HL-60 (cell line): Measurements from ENCODE around the gene CFAP99.

ENCODE experiments used
- GABPA ChIP-seq: IDR thresholded peaks from 2 replicates; pipeline ENCODE4 v1.6.1; 2012; ENCODE audit warnings: low read depth
- POLR2AphosphoS5 ChIP-seq: IDR thresholded peaks from 2 replicates; pipeline ENCODE4 v1.6.1; 2012; ENCODE audit warnings: low read depth
- SPI1 ChIP-seq: IDR thresholded peaks from 2 replicates; pipeline ENCODE4 v1.6.1; 2012; ENCODE audit warnings: low read depth, mild to moderate bottlenecking, borderline replicate concordance
- TF ChIP-seq, protein P1 (sequence below): IDR thresholded peaks from one replicate; pipeline ENCODE4 v1.5.1; 2011; ENCODE audit warnings: low read length, control low read depth, inconsistent platforms; ENCODE audit not compliant: insufficient read depth
- TF ChIP-seq, protein P2 (sequence below): IDR thresholded peaks from 2 replicates; pipeline ENCODE4 v1.6.1; 2012; ENCODE audit warnings: low read depth; ENCODE audit not compliant: insufficient replicate concordance

DNA sequence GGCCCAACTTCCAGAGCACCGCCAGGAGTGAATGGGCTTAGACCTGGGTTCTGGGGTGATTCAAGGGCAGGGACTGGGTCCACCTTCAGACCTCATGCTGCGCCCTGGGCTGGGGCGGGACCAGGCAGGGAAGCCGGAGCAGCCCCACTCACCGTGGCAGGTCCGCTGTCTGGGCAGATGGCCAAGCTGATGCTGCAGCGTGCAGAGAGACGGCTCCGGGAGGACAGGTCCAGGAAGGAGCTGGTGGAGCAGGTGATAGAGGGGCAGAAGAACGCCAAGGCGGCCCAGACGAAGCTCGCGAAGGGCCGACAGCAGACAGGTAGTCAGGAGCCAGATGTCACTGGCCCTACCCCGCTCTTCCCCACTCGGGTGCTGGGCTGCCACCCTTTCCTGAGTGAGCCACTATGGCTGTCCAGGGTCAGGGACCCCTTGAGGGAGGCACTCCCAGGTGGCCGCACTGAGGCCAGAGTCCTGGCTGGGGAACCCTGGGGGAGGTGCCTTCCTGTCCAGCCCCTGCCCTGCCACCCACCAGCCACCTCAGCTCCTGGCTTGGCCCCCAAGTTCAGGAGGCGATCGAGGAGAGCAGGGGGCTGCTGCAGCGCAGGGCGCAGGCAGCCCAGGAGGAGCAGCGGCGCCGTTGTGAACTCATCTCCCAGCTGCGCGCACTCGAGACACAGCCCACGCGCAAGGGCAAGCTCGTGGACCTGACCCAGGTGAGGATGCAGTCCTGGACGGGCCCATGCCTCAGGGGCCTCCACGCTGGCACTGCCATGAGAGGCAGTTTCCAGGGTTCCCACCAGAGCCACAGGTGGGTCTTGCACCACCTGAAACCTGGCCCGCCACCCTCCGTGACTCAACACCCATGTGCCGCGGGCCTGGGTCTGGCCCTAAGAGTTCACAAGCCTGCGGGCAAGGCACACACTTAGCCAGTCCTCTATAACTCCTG, 40.1 kb downstream of the CFAP99 start:
- TF ChIP-seq, protein P1, sequence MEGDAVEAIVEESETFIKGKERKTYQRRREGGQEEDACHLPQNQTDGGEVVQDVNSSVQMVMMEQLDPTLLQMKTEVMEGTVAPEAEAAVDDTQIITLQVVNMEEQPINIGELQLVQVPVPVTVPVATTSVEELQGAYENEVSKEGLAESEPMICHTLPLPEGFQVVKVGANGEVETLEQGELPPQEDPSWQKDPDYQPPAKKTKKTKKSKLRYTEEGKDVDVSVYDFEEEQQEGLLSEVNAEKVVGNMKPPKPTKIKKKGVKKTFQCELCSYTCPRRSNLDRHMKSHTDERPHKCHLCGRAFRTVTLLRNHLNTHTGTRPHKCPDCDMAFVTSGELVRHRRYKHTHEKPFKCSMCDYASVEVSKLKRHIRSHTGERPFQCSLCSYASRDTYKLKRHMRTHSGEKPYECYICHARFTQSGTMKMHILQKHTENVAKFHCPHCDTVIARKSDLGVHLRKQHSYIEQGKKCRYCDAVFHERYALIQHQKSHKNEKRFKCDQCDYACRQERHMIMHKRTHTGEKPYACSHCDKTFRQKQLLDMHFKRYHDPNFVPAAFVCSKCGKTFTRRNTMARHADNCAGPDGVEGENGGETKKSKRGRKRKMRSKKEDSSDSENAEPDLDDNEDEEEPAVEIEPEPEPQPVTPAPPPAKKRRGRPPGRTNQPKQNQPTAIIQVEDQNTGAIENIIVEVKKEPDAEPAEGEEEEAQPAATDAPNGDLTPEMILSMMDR = no peak
- TF ChIP-seq POLR2AphosphoS5 = no peak
- TF ChIP-seq, protein P2, sequence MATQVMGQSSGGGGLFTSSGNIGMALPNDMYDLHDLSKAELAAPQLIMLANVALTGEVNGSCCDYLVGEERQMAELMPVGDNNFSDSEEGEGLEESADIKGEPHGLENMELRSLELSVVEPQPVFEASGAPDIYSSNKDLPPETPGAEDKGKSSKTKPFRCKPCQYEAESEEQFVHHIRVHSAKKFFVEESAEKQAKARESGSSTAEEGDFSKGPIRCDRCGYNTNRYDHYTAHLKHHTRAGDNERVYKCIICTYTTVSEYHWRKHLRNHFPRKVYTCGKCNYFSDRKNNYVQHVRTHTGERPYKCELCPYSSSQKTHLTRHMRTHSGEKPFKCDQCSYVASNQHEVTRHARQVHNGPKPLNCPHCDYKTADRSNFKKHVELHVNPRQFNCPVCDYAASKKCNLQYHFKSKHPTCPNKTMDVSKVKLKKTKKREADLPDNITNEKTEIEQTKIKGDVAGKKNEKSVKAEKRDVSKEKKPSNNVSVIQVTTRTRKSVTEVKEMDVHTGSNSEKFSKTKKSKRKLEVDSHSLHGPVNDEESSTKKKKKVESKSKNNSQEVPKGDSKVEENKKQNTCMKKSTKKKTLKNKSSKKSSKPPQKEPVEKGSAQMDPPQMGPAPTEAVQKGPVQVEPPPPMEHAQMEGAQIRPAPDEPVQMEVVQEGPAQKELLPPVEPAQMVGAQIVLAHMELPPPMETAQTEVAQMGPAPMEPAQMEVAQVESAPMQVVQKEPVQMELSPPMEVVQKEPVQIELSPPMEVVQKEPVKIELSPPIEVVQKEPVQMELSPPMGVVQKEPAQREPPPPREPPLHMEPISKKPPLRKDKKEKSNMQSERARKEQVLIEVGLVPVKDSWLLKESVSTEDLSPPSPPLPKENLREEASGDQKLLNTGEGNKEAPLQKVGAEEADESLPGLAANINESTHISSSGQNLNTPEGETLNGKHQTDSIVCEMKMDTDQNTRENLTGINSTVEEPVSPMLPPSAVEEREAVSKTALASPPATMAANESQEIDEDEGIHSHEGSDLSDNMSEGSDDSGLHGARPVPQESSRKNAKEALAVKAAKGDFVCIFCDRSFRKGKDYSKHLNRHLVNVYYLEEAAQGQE = no peak
- TF ChIP-seq GABPA = no peak
- no peak for TF ChIP-seq SPI1
